ENCODE results near the gene JUND.

The JUND gene

DNA sequence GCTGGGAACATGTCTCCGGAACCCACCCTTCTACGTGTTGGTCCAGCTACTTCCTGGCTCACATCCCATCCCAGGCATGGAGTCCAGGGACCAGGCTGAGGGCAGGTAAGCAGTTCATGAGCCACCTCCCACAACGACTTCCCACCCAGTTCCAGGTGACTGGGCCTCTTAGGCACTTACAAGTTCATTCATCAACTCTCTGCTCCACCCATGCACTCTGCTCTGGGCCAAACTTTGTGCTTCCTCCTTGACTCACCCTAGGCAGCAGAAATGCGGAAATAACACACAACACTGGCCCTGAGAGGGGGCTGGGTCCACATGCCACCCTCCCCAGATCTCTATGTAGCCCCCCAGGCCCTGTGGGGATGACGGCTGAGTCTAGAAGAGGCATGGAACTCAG lies 27.7 kb downstream of the JUND start:
- Mint-ChIP-seq H3K9me3 (no peaks in the 10 kb centered on the region), H3K27me3 (peaks cover 16% of the 10 kb centered on the region), H3K4me1 (peaks cover 41% of the 10 kb centered on the region), H3K4me3 (no peak overlapping the region), H3K36me3 (no peaks in the 10 kb centered on the region), H3K27ac (peak overlapping the region; percentile 56)
- ATAC-seq, result peak; percentile 69

DNA sequence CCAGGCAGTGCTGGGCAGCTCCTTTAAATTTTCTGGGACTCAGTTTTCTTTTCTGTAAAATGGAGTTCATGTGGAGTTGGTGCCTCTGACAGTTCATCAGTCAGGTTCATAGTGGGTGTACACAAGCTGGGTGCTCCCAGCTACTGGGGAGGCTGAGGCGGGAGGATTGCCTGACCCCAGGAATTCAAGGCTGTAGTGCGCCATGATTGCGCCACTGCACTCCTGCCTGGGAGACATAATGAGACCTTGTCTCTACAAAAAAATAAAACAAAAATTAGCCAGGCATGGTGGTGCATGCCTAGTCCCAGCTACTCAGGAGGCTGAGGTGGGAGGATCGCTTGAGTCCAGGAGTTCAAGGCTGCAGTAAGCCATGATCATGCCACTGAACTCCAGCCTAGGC lies 28.3 kb downstream of the JUND start:
- ATAC-seq, result no peak
- Mint-ChIP-seq H3K9me3 (no peaks in the 10 kb centered on the region), H3K36me3 (no peaks in the 10 kb centered on the region), H3K4me3 (no peak overlapping the region), H3K27me3 (peaks cover 22% of the 10 kb centered on the region), H3K4me1 (peaks cover 41% of the 10 kb centered on the region), H3K27ac (no peak overlapping the region)

DNA sequence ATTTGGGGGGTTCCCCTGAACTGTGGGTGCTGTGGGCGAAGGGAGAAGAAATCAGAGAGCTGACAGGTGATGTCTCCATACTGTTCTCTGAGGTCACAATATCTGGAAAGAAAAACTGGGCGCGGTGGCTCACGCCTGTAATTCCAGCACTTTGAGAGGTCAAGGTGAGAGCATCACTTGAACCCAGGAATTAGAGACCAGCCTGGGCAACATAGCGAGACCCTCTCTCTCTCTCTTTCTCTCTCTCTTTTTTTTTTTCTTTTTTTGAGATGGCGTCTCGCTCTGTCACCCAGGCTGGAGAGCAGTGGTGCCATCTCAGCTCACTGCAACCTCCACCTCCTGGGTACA lies 29.1 kb downstream of the JUND start:
- no peak for ATAC-seq
- Mint-ChIP-seq H3K36me3 (no peaks in the 10 kb centered on the region), H3K9me3 (no peaks in the 10 kb centered on the region), H3K27me3 (peaks cover 28% of the 10 kb centered on the region), H3K4me3 (no peak overlapping the region), H3K27ac (no peak overlapping the region), H3K4me1 (peaks cover 41% of the 10 kb centered on the region)

DNA sequence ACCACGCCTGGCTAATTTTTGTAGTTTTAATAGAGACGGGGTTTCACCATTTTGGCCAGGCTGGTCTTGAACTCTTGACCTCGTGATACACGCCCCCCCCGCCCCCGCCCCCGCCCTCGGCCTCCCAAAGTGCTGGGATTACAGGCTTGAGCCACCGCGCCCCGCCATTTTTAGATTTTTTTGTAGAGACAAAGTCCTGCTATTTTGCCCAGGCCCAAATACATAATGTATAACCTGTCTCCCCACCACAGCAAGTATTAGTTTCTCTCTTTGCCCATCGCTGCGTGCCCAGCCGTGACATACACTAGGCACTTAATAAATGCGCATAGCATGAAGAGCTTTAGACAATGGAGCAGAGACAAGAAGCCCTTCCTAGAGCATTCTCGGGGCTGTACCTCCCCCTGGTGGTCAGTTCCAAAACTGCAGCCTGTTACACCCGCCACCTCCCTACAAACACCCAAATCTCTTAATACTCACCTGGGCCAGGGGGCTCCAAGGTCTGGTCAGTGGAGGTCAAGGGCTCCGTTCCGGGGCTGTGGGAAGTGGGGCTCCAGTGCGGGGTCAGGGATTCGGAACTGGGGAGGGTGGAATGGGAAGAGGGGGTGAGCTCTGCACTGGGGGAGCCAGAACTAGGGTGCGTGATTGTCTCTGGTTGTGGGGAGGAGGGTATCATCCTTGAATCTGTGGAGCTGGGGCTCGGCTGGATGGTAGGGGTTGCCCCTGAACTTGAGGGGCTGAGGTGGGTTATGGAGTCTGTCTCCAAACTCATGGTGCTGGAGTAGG lies 29.6 kb downstream of the JUND start:
- Mint-ChIP-seq H3K27me3 (peaks cover 28% of the 10 kb centered on the region), H3K27ac (peak overlapping the region; percentile 7), H3K4me1 (peaks cover 41% of the 10 kb centered on the region), H3K4me3 (no peak overlapping the region), H3K36me3 (no peaks in the 10 kb centered on the region), H3K9me3 (no peaks in the 10 kb centered on the region)
- ATAC-seq, result peak; percentile 76

DNA sequence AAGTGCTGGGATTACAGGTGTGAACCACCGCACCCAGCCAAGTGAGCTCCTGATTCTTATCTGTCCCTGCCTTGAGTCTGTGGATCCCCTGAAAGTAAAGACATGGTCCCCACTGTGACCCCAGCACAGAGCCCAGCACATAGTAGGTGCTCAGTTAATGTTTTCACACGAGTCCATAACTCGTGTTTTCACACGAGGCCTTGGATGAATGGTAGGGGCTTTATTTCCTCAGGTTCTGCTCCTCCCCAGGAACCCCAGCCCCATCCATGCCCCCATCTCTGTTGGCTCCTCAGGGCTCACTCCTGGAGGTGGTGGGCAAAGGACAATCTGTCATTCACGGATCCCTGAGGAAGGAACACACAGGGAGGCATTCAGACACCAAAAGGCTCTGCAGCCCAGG lies 31.6 kb downstream of the JUND start:
- Mint-ChIP-seq H3K4me1 (peaks cover 31% of the 10 kb centered on the region), H3K27ac (no peak overlapping the region), H3K9me3 (no peaks in the 10 kb centered on the region), H3K36me3 (no peaks in the 10 kb centered on the region), H3K27me3 (peaks cover 28% of the 10 kb centered on the region), H3K4me3 (no peak overlapping the region)
- ATAC-seq, result no peak

DNA sequence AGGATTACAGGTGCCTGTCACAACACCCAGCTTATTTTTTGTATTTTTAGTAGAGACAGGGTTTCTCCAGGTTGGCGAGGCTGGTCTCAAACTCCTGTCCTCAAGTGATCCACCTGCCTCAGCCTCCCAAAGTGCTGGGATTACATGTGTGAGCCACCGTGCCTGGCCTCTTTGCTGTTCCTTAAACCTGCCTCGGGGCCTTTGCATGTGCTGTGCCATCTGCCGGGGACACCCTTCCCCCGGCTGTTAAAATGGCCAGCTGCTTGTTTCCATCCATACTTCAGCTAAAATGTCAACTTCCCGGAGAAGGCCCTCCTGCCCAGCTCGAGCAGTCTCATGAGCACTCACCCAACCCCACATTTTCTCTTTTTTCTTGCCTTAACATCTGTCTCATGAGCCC lies 36.1 kb downstream of the JUND start:
- no peaks in the 10 kb centered on the region for H3K36me3 Mint-ChIP-seq
- peaks cover 21% of the 10 kb centered on the region for H3K27me3 Mint-ChIP-seq
- H3K4me1 Mint-ChIP-seq, result no peaks in the 10 kb centered on the region

DNA sequence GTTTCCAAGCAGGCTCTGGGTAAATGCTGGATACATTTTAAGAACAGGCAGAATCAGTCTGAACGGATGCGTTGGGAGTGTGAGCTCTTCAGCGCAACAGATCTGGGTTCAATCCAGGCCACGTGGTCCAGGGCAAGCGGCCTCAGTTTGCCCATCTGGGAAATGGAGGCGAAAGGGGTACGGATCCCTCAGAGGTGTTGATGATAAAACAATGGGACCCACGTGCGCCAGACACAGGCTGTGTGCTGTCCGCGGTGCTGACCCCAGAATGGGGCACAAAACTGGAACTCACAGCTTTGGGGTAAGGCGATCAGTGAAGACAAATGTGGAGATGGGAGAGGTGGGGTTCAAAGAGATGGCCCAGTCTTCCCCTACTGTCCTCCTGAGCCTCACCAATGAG lies 42.1 kb downstream of the JUND start:
- no peak for ATAC-seq
- Mint-ChIP-seq H3K4me1 (no peaks in the 10 kb centered on the region), H3K9me3 (no peaks in the 10 kb centered on the region), H3K36me3 (no peaks in the 10 kb centered on the region), H3K27ac (no peak overlapping the region), H3K27me3 (peaks cover 52% of the 10 kb centered on the region), H3K4me3 (no peak overlapping the region)

More for the DNA sequence above, 36.1 kb downstream of the JUND start:
- H3K27ac Mint-ChIP-seq, result no peak overlapping the region
- H3K4me3 Mint-ChIP-seq, result no peak overlapping the region
- no peaks in the 10 kb centered on the region for H3K9me3 Mint-ChIP-seq
- ATAC-seq, result no peak

DNA sequence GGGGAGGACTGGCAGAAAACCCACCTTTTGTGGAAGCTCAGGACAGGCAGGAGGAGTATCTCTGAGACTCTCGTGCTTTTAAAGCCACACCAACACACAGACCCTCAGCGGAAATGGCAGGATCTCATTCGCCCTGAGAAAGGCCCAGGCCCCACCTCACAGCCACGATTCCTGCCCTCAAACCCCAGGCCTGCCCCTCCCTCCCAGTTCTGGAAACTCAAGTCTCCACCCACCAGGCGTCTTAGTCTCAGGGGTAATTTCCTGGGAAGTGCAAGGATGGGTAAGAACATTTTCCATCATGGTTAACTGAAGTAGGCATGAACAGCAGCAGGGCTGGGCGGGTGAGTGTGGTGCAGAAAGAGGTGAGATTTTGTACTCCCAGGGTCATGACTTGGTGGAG lies 47.2 kb downstream of the JUND start:
- H3K4me3 Mint-ChIP-seq, result no peak overlapping the region
- no peaks in the 10 kb centered on the region for H3K36me3 Mint-ChIP-seq
- H3K9me3 Mint-ChIP-seq, result peaks cover 3% of the 10 kb centered on the region
- peaks cover 33% of the 10 kb centered on the region for H3K4me1 Mint-ChIP-seq
- no peak overlapping the region for H3K27ac Mint-ChIP-seq
- no peak for ATAC-seq
- H3K27me3 Mint-ChIP-seq, result peaks cover 82% of the 10 kb centered on the region

DNA sequence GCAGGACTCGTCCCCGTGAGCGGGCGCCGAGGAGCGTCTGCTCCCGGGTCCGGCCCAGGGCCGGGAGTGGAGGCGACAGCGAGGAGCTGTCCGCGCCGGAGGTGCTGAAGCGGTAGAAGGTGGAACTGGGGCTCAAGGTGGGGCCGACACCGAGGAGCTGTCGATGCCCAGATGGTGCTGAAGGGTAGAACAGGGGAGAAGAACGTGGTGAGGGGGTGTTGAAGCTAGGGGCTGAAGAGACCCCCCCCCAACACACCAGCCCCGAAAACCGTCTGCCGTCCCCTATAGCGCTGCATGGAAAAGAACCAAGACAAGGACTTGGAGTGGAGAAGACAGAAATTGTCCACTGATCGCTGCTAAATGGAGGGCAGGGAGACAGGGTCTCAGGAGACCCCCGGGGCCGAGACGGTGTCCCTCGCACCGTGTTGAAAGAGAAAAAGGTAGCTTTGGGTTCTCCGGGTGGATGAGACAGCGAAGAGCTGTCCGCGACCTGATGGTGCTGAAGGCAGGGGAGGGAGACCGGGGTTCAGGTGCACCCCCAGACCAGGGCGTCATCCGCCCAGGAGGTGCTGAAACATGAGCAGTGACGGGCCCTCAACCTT lies 48.1 kb downstream of the JUND start:
- no peak for ATAC-seq
- H3K36me3 Mint-ChIP-seq, result no peaks in the 10 kb centered on the region
- H3K27ac Mint-ChIP-seq, result no peak overlapping the region
- H3K4me1 Mint-ChIP-seq, result peaks cover 33% of the 10 kb centered on the region
- H3K27me3 Mint-ChIP-seq, result peaks cover 76% of the 10 kb centered on the region
- peaks cover 3% of the 10 kb centered on the region for H3K9me3 Mint-ChIP-seq
- H3K4me3 Mint-ChIP-seq, result no peak overlapping the region

DNA sequence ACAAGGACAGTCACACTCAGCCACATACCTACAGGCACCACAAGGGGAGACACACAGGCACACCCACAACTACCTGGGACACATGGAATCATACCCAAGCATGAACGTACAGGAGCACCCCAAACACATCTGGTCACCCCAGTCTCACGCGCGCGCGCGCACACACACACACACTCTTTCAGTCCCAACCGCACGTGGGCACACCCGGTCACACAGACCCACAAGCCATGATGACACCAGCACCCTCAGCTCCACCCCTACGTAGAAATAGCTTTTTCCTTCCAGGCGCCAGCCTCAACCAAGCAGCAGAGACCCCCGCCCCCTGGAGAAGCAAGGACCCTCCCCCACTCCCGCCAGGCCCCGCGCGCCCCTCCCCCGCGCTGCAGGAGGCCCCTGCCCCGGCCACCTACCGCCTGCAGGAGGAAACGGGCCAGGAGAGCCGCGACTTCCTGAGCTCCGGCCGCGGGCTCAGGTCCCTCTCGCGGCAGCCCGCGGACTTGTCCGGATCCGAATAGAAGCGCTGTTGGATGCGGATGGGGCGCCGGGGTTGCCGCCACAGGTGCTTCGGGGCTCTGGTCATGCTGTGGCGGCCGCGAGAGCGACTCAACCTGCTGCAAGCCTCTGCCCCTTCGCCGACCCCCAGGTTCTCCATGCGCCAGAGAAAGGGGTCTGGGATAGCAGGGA lies 48.7 kb downstream of the JUND start:
- ATAC-seq, result no peak
- Mint-ChIP-seq H3K27ac (no peak overlapping the region), H3K27me3 (peaks cover 82% of the 10 kb centered on the region), H3K4me3 (no peak overlapping the region), H3K4me1 (peaks cover 37% of the 10 kb centered on the region), H3K9me3 (peaks cover 3% of the 10 kb centered on the region), H3K36me3 (no peaks in the 10 kb centered on the region)

DNA sequence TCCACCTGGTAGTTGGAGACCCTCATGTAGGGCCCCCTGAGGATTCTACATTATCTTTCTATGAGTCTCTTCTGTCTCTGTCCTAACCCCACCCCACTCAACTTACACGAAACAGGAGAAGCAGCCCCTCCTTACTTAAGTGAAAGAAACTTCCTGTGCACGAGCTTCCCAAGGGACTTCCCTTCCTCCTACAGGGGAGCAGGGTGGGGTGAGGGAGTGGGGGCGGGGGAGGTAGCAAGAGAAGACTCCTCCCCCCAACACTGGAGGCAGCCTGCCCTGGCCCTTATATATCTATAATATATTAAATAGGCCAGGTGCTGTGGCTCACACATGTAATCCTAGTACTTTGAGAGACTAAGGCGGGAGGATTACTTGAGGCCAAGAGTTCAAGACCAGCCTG lies 49.6 kb downstream of the JUND start:
- H3K4me3 Mint-ChIP-seq, result no peak overlapping the region
- H3K36me3 Mint-ChIP-seq, result no peaks in the 10 kb centered on the region
- ATAC-seq, result peak; percentile 28
- H3K4me1 Mint-ChIP-seq, result peaks cover 45% of the 10 kb centered on the region
- peaks cover 86% of the 10 kb centered on the region for H3K27me3 Mint-ChIP-seq
- H3K9me3 Mint-ChIP-seq, result peaks cover 3% of the 10 kb centered on the region
- H3K27ac Mint-ChIP-seq, result no peak overlapping the region

DNA sequence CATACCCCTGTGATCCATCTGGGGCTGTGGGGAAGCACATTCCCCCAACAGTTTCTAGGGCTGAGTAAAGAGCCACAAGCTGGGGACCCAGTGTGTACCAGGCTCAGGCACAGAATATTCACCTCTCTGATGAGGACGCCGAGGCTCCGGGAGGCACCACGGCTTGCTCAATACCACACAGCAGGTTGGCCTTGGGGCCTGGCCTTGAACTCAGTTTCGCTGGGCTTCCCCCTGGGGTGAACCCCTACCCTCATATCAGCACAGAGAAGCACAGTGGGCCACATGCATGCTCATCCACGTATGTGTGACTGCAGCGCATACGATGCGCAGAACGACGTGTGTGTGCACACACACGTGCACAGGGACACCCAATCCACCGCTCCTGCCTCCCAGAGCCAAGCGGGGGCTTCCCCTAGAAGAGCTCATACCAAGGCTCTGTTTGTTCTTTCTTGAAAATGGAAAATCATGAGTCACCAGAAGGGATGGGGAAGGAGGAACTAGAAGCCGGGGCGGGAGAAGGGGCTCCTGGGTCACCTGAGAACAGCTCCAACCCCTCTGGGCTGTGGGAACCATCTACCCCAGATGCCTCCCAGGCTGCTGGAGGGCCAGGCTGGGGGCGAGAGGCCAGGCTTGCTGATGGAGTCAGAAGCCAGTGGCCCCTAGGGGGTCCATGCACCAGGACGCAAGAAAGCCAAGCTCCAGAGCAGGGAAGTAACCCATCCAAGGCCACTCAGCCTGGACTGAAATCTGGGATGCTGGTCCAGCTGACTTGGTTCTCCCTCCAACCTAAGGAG lies 50.3 kb downstream of the JUND start:
- H3K4me1 Mint-ChIP-seq, result peaks cover 45% of the 10 kb centered on the region
- H3K27ac Mint-ChIP-seq, result no peak overlapping the region
- no peaks in the 10 kb centered on the region for H3K36me3 Mint-ChIP-seq
- peak; percentile 45 for ATAC-seq
- H3K4me3 Mint-ChIP-seq, result no peak overlapping the region
- peaks cover 3% of the 10 kb centered on the region for H3K9me3 Mint-ChIP-seq
- H3K27me3 Mint-ChIP-seq, result peaks cover 85% of the 10 kb centered on the region

DNA sequence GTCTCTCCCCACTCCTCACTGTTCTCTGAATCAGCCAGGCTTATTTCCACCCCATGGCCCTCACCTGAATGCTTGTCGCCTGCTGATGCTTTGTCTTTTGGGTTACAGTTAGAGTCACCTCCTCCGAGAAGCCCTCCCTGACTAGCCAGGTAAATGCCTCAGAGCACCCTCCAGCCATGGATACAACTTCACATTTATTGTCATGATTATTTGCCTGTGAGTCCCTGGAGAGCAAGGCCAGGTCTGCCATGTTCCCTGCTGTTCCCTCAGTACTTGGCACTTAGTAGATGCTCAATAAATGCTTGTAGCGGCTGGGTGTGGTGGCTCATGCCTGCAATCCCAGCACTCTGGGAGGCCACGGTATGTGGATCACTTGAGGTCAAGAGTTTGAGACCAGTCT lies 51.5 kb downstream of the JUND start:
- Mint-ChIP-seq H3K4me1 (peaks cover 57% of the 10 kb centered on the region), H3K27ac (no peak overlapping the region), H3K9me3 (peaks cover 3% of the 10 kb centered on the region), H3K4me3 (no peak overlapping the region), H3K36me3 (no peaks in the 10 kb centered on the region), H3K27me3 (peaks cover 85% of the 10 kb centered on the region)
- no peak for ATAC-seq

Data from stimulated activated memory B cell treated with anti-CD40 and anti-IgM and Interleukin-4, amounts not matched to agents 10 μg/mL and 1 μg/mL and 100 μg/mL, for 72 hours (primary cell).